Measurements from ENCODE around the gene LCE3D.

- TF ChIP-seq POLR2A (IDR thresholded peaks at IDR 0.05) (no peak), CTCF (IDR thresholded peaks at IDR 0.05) (no peak), EP300 (IDR thresholded peaks at IDR 0.05) (no peak), POLR2AphosphoS5 (IDR thresholded peaks at IDR 0.05) (no peak)
These were observed 14.6 kb downstream of the LCE3D start for GRCh38 chr1:152565535-152566215.
